Caco-2 (cell line): ENCODE data around the gene ATP6V1E1. TPM values are rescaled to one million over a fixed set of nuclear protein-coding genes. Genes with fewer than 3 reads are reported as not detected.

Source experiments
- BruUV-seq: library from RNA; stranded (reverse); fragments of 400-500 nt; replicated peaks from 2 replicates; lab custom pipeline; 2021; lab: Mats Ljungman, UMichigan
- CTCF ChIA-PET: fragments of 300-600 bp; sonication (Branson Sonifier 250); formaldehyde crosslinking; loops from one replicate; lab custom pipeline; 2022; ENCODE audit warnings: antibody characterized with exemption; lab: Charles Lee
- POLR2A ChIA-PET: fragments of 300-600 bp; sonication (Branson Sonifier 250); formaldehyde crosslinking; loops from one replicate; lab custom pipeline; 2022; ENCODE audit warnings: antibody characterized with exemption; lab: Charles Lee
- DNase-seq, 2 experiments: peaks; one replicate each; pipeline versions ENCODE4 v3.0.0 to v3.0.0-alpha.2; 2020 to 2022
- H3K27me3 ChIP-seq: replicated peaks from 2 replicates; pipeline ENCODE4 v1.6.0; 2011; ENCODE audit warnings: low read length; ENCODE audit not compliant: control insufficient read depth, insufficient read depth
- H3K36me3 ChIP-seq: 2 replicates; pipeline ENCODE4 v1.5.1; 2011; ENCODE audit warnings: low read length; ENCODE audit not compliant: control insufficient read depth, insufficient read depth
- H3K4me1 ChIP-seq: fragments of 250-450 bp; sonication (Bioruptor Pico); 2 replicates; pipeline ENCODE4 v1.5.1; 2020; ENCODE audit warnings: mild to moderate bottlenecking
- H3K4me3 ChIP-seq: 2 replicates; pipeline ENCODE4 v1.5.1; 2011; ENCODE audit warnings: low read depth, mild to moderate bottlenecking, control low read depth, low read length
- H3K9me3 ChIP-seq: fragments of 250-450 bp; sonication (Bioruptor Pico); 2 replicates; pipeline ENCODE4 v1.5.1; 2020; ENCODE audit warnings: mild to moderate bottlenecking, moderate library complexity
- H3K27ac Mint-ChIP-seq: one replicate; pipeline ENCODE4 v1.8.0; 2022; ENCODE audit warnings: mixed read lengths; ENCODE audit not compliant: unreplicated experiment
- H3K27me3 Mint-ChIP-seq: one replicate; pipeline ENCODE4 v1.8.0; 2022; ENCODE audit warnings: mixed read lengths; ENCODE audit not compliant: insufficient read depth, unreplicated experiment
- H3K36me3 Mint-ChIP-seq: one replicate; pipeline ENCODE4 v1.8.0; 2022; ENCODE audit warnings: mild to moderate bottlenecking, mixed read lengths; ENCODE audit not compliant: insufficient read depth, unreplicated experiment
- H3K4me1 Mint-ChIP-seq: one replicate; pipeline ENCODE4 v1.8.0; 2022; ENCODE audit warnings: low read depth, mixed read lengths; ENCODE audit not compliant: unreplicated experiment
- H3K4me3 Mint-ChIP-seq: one replicate; pipeline ENCODE4 v1.8.0; 2022; ENCODE audit warnings: mild to moderate bottlenecking, moderate library complexity, mixed read lengths; ENCODE audit not compliant: unreplicated experiment
- H3K9me3 Mint-ChIP-seq: one replicate; pipeline ENCODE4 v1.8.0; 2022; ENCODE audit warnings: mixed read lengths; ENCODE audit not compliant: unreplicated experiment
- intact Hi-C: fragments of 100-400 bp; cut with micrococcal nuclease; formaldehyde crosslinking; loops from one replicate; pipeline ENCODE4 v1.10.0; 2022; ENCODE audit not compliant: unreplicated experiment
- total RNA-seq: library from RNA; stranded (reverse); gene quantifications from 2 replicates; pipeline ENCODE4 v1.2.3, GENCODE V29; 2022
- TF ChIP-seq, protein P1 (sequence below), 2 experiments: fragments of 200-600 bp in 1 of 2; IDR thresholded peaks; 1 replicate in 1 of 2; 2 replicates in 1 of 2; pipeline versions ENCODE4 v1.5.1 to v1.8.0; 2011 to 2022; ENCODE audit warnings: antibody characterized with exemption in 1 of 2, control low read depth in 1 of 2, inconsistent platforms in 1 of 2, low read depth in 1 of 2, low read length in 1 of 2, mild to moderate bottlenecking in 1 of 2, moderate library complexity in 1 of 2; ENCODE audit not compliant: insufficient read depth in 1 of 2, severe bottlenecking in 1 of 2, unreplicated experiment in 1 of 2

The ATP6V1E1 gene
- total RNA-seq, 1 experiment from 2014 or later = 147 TPM

DNA sequence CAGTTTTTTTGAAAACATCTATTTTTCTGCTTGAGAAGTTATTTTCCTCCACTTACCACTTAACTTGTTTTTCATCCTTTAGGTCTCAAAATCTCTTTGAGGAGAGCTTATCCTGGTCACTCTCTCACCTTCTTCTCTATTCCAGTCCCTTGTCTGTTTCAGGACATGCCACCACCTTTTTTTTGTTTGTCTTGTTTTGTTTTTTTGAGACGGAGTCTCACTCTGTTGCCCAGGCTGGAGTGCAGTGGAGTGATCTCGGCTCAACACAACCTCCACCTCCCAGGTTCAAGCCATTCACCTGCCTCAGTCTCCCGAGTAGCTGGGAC, 5.4 kb upstream of the ATP6V1E1 start:
- no peak overlapping the region for H3K4me3 ChIP-seq
- Mint-ChIP-seq H3K4me3 (peak overlapping the region; percentile 46), H3K36me3 (peaks cover 33% of the 10 kb centered on the region), H3K9me3 (no peaks in the 10 kb centered on the region), H3K27ac (peak overlapping the region; percentile 94), H3K27me3 (no peaks in the 10 kb centered on the region), H3K4me1 (peaks cover 25% of the 10 kb centered on the region)
- intact Hi-C loops = no loop called here
- POLR2A ChIA-PET = no interaction called here
- BruUV-seq = no TSS peak
- DNase-seq = no peak
- CTCF ChIA-PET = interaction anchor here (1.0 kb wide), 1 partner anchor 76 kb away, joined by 6 read pairs; no protein-coding TSS in a partner anchor
- H3K9me3 ChIP-seq = no peaks in the 10 kb centered on the region
- H3K36me3 ChIP-seq = no peaks in the 10 kb centered on the region
- TF ChIP-seq, protein P1, sequence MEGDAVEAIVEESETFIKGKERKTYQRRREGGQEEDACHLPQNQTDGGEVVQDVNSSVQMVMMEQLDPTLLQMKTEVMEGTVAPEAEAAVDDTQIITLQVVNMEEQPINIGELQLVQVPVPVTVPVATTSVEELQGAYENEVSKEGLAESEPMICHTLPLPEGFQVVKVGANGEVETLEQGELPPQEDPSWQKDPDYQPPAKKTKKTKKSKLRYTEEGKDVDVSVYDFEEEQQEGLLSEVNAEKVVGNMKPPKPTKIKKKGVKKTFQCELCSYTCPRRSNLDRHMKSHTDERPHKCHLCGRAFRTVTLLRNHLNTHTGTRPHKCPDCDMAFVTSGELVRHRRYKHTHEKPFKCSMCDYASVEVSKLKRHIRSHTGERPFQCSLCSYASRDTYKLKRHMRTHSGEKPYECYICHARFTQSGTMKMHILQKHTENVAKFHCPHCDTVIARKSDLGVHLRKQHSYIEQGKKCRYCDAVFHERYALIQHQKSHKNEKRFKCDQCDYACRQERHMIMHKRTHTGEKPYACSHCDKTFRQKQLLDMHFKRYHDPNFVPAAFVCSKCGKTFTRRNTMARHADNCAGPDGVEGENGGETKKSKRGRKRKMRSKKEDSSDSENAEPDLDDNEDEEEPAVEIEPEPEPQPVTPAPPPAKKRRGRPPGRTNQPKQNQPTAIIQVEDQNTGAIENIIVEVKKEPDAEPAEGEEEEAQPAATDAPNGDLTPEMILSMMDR (IDR thresholded peaks at IDR 0.05; ENCODE audit: insufficient read depth in 1 of 2, low read depth in 1 of 2, low read length in 1 of 2, severe bottlenecking in 1 of 2, unreplicated experiment in 1 of 2) = no peak
- no peaks in the 10 kb centered on the region for H3K27me3 ChIP-seq
- peaks cover 36% of the 10 kb centered on the region for H3K4me1 ChIP-seq

DNA sequence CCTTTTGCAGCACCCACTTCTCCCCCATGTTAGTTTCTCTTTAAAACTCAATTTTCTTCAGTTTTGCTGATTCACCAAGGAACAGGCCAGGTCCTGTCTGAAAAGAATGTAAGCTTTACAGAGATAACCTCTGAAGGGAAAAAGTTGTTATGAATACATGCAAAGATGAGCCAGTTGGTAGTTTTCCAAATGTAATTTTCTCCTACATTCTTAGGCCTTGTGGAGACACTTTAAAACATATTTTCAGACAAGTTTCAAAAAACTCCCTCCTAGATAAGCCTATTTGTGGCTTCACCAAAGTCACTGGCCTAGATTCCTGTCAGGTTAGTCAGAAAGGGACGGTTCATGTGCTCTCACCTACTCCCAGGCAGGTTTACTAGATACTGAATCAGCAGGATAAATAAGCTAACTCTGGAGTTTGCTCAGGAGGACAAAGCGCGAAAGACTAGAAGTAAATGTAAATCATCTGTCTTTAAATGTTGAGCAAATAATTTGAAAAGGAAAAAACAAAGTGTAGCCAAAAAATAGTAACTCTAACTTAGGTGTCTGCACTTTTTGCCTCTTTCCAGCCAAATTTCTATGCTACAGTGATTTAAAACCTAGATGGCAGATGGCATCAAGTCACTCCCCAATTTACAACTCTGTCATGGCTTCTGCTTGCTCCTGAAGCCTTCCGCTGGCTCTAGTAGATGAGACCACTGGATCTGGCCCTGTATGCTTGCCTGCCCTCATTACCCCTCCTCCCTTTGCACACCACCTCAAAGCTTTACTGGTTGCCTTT, 4.9 kb upstream of the ATP6V1E1 start:
- CTCF ChIA-PET = interaction anchor here (1.0 kb wide), 1 partner anchor 75 kb away, joined by 6 read pairs; no protein-coding TSS in a partner anchor
- Histone ChIP-seq H3K4me3 (no peak overlapping the region), H3K27me3 (no peaks in the 10 kb centered on the region), H3K36me3 (no peaks in the 10 kb centered on the region), H3K4me1 (peaks cover 36% of the 10 kb centered on the region), H3K9me3 (no peaks in the 10 kb centered on the region)
- DNase-seq = peak; percentile 77 to 83
- Mint-ChIP-seq H3K27me3 (no peaks in the 10 kb centered on the region), H3K36me3 (peaks cover 33% of the 10 kb centered on the region), H3K4me3 (peak overlapping the region; percentile 46), H3K27ac (peak overlapping the region; percentile 94), H3K4me1 (peaks cover 25% of the 10 kb centered on the region), H3K9me3 (no peaks in the 10 kb centered on the region)
- intact Hi-C loops = no loop called here
- POLR2A ChIA-PET = no interaction called here
- TF ChIP-seq, protein P1 (IDR thresholded peaks at IDR 0.05; ENCODE audit: insufficient read depth in 1 of 2, low read depth in 1 of 2, low read length in 1 of 2, severe bottlenecking in 1 of 2, unreplicated experiment in 1 of 2) = no peak
- BruUV-seq = no TSS peak

DNA sequence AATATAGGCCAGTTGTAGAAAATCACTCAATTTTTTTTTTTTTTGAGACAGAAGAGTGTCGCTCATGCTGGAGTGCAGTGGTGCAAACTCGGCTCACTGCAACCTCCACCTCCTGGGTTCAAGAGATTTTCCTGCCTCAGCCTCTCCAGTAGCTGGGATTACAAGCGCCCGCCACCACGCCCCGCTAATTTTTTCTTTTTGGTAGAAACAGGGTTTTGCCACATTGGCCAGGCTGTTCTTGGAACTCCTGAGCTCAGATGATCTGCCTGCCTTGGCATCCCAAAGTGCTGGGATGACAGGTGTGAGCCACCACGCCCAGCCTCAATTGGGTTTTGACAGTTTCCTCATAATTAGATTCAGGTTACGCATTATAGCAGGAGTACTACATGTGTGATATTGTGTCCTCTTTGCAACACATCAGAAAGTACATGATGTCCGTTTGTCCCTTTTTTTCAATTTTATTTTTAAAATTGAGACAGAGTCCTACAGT, 2.6 kb upstream of the ATP6V1E1 start:
- H3K9me3 Mint-ChIP-seq = no peaks in the 10 kb centered on the region
- no peaks in the 10 kb centered on the region for H3K27me3 Mint-ChIP-seq

More for the DNA sequence above, 2.6 kb upstream of the ATP6V1E1 start:
- Mint-ChIP-seq H3K4me3 (peak overlapping the region; percentile 27), H3K36me3 (peaks cover 33% of the 10 kb centered on the region), H3K4me1 (peaks cover 17% of the 10 kb centered on the region), H3K27ac (peak overlapping the region; percentile 94)
- POLR2A ChIA-PET = interaction anchor here (0.7 kb wide), 1 partner anchor 79 kb away, joined by 3 read pairs; no protein-coding TSS in a partner anchor
- H3K9me3 ChIP-seq = no peaks in the 10 kb centered on the region
- TF ChIP-seq, protein P1 (IDR thresholded peaks at IDR 0.05; ENCODE audit: insufficient read depth in 1 of 2, low read depth in 1 of 2, low read length in 1 of 2, severe bottlenecking in 1 of 2, unreplicated experiment in 1 of 2) = no peak
- CTCF ChIA-PET = no interaction called here
- no peaks in the 10 kb centered on the region for H3K36me3 ChIP-seq
- BruUV-seq = no TSS peak
- no peak overlapping the region for H3K4me3 ChIP-seq
- no peaks in the 10 kb centered on the region for H3K27me3 ChIP-seq
- peaks cover 33% of the 10 kb centered on the region for H3K4me1 ChIP-seq
- intact Hi-C loops = no loop called here
- no peak for DNase-seq
